ENCODE measurements around the gene PCGF3. TPM values are rescaled to one million over a fixed set of nuclear protein-coding genes. Genes with fewer than 3 reads are reported as not detected.
"Not testable (repeated sequence)": the region's sequence is repeated elsewhere in the genome, so short reads cannot be mapped to it uniquely, and the experiment has no call there.

The PCGF3 gene
- total RNA-seq, 1 donor from 2014 or later: 43.7 TPM

DNA sequence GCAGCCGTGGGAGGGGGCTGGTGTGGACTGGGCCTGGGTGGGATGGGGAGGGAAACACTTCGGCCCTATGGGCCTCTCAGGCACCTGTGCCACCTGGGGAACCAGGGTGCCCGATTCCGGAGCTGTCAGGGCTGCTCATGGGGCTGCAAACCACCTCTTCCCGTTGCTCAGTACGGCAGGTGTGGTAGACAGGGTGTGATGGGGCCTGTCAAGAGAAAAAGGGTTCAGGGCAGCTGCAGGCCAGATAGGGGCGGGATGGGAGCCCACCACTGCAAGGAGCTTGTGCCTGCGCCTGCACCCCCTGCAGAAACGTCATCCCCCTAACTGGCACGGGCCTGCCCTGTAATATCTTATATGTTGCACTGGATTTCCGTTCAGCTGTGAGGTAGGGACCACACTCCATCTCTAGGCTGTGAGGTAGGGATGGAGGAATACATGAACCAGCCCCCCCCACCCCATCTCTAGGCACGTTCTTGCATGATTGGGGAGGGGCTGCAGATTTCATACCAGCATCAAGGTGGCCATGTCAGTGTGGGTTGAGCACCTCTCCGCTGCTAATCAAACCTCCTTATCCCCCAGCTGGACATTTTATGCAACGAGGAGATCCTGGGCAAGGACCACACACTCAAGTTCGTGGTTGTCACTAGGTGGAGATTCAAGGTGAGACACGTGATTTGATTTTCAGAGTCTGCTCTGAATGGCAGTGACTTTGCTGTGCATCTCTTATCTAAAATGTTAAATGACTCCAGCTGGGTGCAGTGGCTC is 59.0 kb downstream of the PCGF3 start:
- no peak for DNase-seq

DNA sequence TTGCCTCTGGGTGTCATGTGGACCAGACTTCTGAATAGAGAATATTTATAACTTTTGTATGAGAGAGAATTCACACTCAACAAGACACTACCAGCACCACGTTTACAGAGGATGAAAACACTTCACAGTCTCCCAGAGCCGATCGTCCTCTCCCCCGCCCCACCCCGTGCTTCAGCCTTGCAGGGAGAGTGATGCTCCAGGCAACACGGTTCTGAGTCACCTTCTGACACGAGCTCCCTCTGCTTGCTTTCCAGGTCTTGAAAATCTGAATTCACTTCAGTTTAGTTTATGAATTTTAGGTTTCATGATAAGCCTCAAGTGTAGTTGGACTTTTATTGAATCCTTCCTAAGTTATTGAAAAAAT is 60.5 kb downstream of the PCGF3 start:
- DNase-seq: no peak

DNA sequence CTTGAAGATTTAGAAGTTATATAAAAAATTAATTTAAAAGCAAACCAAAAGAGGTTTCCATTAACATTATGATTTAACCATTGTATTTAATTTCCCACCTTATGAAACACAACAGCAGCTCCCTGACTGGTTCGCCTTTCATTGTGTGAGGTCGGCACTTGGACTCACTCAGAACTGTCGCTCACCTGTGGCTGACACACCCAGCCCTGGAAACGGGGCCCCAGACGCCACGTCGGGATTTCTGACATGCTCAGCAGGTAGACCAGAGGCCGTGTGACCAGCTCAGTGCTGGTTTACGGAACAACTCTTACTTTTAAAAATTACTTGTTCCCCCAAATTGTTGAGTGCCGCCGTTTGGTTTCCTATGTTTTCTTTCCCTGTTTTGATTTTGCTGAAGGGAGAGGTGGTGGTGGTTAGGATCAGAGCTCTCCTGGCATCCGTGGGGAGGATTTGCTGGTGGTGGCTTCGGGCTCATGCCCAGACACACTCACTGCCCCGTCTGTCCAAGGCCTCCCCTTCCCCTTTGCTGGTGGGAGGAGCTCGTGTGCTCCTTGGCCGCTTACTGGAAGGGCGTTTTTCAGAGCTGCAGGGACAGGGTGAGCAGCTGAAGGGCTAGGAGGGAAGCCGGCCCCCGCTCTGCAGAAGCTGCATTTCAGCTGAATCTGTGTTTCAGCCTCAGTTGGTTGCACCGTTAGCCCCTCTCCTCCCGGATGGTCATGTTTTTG is 61.1 kb downstream of the PCGF3 start:
- DNase-seq: no peak

DNA sequence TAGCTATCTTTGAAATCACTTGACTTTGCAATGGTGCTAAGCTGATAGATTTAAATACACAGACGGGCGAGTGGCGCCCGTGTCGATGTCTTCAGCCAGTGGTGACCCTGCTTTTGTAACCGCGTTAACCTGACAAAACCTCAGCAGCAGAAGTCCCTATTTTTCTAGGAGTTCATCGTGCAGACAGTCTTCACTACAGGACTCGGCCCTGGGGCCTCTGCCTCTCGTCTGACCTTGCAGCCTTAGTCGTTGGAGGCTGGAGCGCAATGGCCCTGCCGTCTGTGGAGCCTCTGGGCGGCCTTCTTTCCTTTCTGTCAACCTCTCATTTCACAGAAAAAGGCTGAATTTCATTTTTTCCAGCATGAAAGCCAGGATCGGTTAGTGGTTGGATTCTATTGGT is 62.4 kb downstream of the PCGF3 start:
- DNase-seq: no peak

DNA sequence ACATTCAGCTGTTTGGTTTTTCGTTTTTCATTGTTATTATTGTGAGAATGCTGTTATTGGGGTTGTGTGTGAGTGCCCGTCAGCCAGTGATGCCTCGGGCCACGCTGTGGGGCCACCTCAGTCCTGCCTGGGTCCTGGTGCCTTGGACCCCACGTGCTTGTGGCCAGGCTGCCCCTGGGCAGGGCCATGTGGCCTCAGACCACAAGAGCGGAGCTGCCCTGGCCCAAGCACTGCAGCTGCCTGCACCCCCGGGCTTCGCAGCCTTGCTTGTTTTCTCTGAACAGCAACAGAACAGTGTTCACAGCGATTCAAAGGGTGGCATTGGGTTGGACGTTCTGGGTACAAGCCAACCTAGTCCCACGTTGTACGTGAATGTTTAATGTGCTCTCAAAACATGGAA is 63.4 kb downstream of the PCGF3 start:
- no peak for DNase-seq

GRCh38 chr4:769511-769910 is 63.9 kb downstream of the PCGF3 start:
- no peak for DNase-seq

- no peak for DNase-seq
Measured at GRCh38 chr4:770022-770421, 64.4 kb downstream of the PCGF3 start.

DNA sequence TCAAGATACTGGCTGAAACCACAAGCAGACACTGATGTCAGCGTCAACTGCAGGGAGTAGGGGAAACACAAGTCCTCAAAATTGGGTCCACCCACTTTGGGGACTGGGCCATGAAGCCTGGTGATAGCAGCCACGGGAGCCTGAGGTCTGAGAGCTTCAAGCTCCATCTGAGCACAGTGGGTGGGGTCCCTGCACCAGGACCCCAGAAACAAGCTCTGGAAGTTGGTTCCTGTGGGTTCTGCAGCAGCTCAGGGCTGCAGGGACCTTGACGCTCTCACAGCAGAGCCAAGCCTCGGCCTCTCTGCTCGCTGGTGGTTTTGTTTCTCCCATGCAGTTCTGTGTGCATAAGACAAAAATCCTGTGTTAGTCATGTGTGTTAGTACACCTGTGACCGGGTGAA is 65.8 kb downstream of the PCGF3 start:
- DNase-seq: no peak

DNA sequence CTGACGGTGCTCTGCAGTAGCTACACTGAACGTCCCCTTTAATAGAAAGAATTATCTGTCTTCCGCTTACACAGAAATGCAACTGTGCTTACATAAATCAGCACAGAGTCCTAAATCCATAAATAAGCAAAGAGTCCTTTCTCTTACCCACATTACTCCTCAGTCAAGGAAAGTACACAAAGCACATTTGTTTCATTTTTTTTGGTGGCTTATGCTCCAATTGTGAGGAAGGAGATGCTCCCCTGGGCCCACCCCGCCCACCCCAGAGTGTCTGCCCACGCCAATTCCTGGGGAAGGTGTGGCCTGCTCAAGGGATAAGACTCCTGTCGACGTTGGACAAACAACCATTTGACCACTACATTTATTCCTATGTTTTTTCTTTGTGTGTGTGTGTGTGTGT is 66.5 kb downstream of the PCGF3 start:
- no peak for DNase-seq

DNA sequence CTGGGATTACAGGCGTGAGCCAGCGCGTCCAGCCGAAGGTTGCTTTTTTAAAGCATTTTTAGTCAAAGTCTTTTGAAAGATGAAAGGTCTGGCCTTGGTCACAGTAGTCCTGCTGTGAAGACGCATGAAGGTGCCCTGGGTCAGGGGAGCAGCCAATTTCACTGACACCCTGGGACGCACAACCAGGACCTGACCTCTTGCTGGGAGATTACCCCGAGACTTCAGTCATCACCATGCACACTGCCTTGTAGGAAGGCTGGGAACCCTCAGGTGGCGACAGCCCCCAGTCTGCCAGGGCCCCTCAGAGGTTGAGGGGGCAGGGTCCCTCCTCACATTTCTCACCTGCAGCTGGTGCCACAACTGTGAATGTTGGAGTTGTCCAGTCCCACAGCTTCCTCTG is 67.1 kb downstream of the PCGF3 start:
- DNase-seq: no peak

GRCh38 chr4:773214-773613 is 67.6 kb downstream of the PCGF3 start:
- DNase-seq: no peak

DNA sequence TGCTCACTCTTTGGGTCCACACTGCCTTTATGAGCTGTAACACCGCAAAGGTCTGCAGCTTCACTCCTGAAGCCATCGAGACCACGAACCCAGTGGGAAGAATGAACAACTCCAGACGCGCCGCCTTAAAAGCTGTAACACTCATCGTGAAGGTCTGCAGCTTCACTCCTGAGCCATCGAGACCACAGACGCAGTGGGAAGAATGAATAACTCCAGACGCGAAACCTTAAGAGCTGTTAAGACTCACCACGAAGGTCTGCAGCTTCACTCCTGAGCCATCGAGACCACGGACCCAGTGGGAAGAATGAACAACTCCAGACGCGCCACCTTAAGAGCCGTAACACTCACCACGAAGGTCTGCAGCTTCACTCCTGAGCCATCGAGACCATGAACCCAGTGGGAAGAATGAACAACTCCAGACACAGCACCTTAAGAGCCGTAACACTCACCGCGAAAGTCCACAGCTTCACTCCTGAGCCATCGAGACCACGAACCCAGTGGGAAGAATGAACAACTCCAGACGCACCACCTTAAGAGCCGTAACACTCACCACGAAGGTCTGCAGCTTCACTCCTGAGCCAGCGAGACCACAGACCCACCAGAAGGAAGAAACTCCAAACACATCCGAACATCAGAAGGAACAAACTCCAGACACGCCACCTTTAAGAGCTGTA is 68.9 kb downstream of the PCGF3 start:
- not testable (repeated sequence) for DNase-seq

DNA sequence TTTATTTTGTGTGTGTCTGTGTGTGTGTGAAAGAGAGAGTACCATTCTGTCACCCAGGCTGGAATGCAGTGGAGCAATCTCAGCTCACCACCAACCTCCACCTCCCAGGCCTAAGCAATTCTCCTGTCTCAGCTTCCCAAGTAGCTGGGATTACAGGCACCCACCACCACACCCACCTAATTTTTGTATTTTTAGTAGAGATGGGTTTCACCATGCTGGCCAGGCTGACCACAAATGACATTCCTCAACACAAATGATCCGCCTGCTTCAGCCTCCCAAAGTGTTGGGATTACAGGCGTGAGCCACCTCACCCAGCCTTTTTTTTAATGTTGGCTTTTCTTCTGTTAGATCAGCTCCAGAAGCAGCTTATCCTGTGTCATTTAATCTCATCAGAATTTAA is 69.9 kb downstream of the PCGF3 start:
- DNase-seq: not testable (repeated sequence)

GRCh38 chr4:776743-777441 is 71.3 kb downstream of the PCGF3 start:
- DNase-seq: no peak

GRCh38 chr4:777520-778262 is 72.1 kb downstream of the PCGF3 start:
- DNase-seq: no peak

DNA sequence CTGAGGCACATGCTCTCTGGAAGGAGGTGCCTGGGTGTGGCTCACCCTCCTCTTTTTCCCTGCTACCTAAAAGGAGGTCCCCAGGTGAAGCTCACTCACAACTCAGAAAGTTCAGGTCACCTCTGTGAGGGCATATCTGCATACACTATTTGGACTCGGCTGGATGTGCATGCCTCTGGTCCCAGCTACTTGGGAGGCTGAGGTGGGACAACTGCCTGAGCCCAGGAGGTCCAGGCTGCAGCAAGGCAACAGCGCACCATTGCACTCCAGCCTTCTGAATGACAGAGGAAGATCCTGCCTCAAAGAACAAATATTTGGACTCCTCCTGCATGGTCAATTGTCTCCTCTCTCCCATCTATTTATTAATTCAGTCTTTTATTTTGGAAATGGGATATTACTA is 73.9 kb downstream of the PCGF3 start:
- DNase-seq: no peak

- DNase-seq: not testable (repeated sequence)
Measured at GRCh38 chr4:780255-780654, 74.6 kb downstream of the PCGF3 start.

GRCh38 chr4:780716-781492 is 75.3 kb downstream of the PCGF3 start:
- DNase-seq: no peak

DNA sequence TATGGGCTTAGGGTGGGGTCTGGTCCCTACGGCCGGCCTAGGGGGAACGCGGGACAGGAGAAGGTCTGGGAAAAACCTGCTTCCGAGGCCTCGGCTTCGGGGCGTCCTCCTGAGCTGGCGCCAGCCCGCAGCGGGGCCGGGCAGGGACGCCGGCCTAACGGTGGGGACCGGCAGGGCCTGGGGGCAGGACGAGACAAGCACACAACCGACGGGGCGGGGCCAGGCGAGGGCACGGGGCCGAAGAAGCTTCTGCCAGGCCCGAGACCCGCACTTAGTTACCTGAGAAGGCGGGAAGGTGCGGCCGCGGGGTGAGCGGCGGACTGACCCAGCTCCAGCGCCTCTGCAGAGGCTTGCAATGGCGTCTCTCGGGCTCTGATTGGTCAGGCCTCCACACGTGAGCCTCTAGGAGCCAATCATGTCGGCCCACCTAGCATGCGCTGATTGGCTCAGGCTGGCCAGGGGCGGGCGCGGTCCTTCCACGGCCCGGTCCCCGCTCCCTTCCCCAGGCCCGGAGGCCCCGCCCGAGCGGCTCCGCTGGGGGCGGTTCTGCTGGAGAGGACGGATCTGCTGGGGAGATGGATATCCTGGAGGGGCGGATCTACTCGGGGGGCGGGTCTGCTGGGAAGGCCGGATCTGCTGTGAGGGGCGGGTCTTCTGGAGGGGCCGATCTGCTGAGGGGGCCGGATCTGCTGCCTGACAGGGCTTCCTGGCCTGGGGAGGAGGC is 76.0 kb downstream of the PCGF3 start:
- DNase-seq: peak; percentile 99
